Fibroblast of gingiva (primary cell): ENCODE data around the gene C16orf96.
"Not testable (repeated sequence)": the region's sequence is repeated elsewhere in the genome, so short reads cannot be mapped to it uniquely, and the experiment has no call there.

ENCODE experiments used
- DNase-seq: peaks from one replicate; pipeline ENCODE4 v3.0.0-alpha.2; 2011; ENCODE audit warnings: low read depth

The C16orf96 gene

DNA sequence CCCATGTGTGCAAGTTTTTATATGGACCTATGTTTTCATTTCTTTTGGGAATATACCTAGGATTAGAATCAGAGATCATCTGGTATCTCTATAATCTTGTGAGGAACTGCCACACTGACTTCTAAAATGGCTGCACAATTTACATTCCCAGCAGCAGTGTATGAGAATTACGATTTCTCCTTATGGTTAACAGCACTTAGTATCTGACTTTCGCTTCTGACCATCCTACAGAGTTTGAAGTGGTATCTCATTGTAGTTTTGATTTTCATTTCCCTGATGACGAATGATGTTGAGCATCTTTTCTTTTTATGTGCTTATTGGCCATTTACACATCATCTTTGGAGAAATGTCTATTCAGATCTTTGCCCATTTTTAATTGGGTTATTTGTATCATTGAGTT lies 10.0 kb downstream of the C16orf96 start:
- DNase-seq, result no peak

DNA sequence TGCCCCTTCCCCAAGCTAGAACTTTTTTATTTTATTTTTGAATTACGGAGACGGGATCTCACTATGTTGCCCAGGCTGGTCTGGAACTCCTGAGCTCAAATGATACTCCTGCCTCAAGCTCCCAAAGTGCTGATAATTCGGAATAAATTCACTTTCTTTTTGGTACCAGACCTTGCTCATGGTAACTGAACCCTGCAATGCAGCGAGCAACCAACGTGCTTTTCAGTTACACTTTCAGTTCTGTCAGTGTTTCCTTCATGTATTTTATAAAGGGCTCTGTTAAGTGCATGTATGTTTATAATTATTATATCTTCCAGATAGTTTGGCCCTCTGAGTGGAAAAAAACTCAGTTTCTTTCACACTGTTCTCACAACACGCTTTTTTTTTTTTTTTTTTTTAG lies 13.9 kb downstream of the C16orf96 start:
- DNase-seq, result no peak

DNA sequence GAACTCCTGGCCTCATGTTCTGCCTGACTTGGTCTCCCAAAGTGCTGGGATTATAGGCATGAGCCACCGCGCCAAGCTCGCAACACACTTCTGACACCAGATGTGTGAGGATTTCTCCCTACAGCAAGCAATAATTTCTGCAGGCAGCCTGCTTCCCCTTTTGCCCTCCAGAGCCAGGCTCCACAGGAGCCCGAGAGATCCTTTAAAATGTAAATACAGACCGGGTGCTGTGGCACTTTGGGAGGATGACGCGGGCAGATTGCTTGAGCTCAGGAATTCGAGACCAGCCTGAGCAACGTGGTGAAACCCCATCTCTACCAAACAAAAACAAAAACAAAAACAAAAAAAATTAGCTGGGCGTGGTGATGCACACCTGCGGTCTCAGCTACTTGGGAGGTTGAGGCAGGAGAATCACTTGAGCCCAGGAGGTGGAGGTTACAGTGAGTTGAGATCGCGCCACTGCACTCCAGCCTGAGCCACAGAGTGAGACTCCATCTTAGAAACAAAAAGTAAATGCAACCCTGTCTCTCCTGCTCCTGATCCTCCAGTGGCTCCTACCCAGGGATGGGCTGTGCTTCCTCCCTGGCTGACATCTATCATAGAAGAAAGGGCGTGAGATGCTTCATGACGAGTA lies 14.7 kb downstream of the C16orf96 start:
- no peak for DNase-seq

DNA sequence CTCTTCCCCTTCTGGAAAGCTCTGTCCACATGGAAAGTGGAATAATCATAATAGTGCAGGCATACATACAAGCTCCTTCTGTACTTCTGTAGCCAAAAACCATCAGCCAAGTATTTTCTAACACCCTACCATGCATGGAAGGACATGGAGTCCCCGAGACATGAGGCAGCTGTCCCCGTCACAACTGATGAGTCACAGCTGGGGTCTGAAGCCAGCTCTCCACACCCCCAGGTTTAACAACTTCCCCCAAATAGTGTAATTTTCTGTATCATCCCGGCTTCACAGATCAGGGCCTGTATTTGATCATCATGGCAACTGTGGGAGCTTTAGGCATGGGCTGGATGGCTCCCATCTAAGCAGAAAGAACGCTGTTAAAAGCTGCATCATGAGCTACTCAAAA lies 16.6 kb downstream of the C16orf96 start:
- DNase-seq, result no peak

DNA sequence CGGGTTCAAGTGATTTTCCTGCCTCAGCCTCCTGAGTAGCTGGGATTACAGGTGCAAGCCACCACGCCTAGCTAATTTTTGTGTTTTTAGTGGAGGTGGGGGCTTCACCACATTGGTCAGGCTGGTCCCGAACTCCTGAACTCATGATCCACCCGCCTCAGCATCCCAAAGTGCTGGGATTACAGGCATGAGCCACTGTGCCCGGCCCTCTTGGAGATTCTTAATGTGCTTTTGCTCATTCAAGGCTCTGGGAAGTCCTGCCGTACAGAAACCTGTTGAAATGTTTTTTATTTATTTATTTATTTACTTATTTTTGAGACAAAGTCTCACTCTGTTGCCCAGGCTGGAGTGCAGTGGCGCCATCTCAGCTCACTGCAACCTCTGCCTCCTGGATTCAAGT lies 17.8 kb downstream of the C16orf96 start:
- DNase-seq, result not testable (repeated sequence)

DNA sequence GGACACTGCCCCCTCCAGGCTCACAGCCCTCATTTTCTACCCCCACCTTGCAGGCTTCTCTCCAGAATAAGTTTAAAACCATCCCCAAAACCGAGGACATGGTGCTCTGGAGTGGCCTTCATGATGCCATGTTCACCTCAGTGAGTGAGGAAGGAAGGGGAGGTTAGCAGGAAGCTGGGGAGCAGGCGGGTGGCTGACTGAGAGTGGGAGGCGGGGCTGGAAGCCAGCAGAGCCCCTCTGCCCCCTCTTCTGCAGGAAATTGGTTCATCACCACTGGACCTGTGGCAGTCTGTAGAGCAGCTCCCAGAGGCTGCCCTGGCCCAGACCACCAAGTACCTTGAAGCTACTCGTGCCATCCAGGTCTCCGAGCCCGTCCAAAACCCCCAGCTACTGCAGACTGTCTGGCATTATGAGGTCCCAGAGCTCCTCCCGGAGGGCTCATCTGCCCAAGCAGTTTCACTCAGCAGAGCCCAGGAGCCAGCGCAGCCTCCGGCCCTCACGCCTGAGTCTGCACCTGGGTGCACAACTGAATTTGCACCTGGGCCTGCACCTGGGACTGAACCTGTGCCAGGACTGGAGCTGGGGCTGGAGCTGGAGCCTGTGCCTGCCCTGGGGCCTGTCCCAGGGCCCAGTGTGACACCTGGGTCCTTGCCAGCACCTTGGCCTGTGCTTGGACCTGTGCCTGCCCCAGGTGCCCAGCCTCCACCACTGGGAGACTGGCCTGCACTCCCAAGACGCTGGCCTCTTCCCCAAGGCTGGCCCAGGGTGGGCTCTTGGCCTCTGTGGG lies 19.0 kb downstream of the C16orf96 start:
- DNase-seq, result no peak

DNA sequence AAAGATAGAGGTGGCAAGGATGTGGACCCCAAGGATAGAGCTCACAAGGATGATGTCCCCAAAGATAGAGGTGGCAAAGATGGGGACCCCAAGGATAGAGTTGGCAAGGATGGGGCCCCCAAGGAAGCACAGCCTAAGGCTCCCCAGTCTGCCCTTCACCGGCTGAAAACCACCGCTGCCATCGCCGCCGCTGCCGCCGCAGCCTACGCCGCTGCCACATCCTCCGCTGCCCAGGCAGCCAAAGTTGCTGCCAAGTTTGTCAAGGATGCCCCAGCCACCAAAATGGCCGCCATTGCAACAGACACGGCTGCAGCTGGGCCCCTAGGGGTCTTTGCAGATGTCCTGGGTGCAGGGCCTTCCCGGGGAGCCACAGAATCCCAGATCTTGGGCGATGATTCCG lies 19.9 kb downstream of the C16orf96 start:
- DNase-seq, result no peak

DNA sequence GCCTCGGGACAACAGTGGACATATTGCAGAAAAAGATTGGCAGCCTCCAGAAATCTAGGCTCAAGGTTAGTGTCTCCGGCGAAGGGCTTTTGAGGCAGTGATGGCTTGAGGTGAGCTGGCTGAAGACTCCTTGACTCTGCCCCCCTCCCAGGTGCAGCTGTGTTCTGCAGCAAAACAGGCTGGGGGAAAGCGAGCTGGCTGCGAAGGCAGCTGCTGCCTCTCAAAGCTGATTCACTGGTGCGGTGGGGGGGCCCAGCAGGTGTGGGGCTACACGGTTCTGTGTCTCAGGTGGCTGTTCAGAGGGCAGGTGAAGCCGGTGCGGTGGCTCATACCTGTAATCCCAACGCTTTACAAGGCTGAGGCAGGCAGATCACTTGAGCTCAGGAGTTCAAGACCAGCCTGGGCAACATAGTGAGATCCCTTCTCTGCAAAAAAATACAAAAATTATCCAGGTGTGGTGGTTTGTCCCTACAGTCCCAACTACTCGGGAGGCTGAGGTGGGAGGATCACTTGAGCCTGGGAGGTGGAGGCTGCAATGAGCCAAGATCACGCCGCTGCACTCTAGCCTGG lies 22.9 kb downstream of the C16orf96 start:
- no peak for DNase-seq

DNA sequence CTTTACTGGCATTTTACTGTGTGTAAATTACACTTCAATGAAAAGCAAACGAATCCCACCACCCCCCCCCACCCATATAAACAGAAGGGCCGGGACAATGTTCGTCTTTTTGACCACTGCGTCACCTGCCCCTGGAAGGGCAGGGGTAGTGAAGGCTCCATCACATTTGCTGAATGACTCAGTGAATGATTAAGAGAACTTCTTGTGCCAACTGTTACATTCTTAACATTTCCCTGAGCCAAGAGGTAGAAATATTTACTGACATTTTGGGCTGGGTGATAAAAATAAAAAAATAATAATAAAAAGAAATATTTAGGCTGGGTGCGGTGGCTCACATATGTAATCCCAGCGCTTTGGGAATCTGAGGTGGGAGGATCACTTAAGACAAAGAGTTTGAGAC lies 24.1 kb downstream of the C16orf96 start:
- no peak for DNase-seq

DNA sequence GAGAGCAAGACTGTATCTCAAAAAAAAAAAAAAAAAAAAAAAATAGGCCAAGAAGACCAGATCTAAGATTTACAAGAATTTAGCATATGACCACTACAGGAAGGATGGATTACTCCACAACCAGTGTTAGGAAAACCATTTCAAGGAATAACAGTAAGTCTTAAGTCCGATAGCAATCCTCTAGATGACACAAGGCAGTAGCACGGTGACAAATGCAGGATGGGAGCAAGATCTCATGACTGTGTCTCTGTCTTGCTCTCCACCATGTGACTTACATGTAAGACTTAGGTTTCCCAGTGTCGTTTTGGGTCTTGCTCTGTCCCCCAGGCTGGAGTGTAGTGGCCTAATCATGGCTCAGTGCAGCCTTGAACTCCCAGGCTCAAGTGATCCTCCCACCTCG lies 27.8 kb downstream of the C16orf96 start:
- no peak for DNase-seq

DNA sequence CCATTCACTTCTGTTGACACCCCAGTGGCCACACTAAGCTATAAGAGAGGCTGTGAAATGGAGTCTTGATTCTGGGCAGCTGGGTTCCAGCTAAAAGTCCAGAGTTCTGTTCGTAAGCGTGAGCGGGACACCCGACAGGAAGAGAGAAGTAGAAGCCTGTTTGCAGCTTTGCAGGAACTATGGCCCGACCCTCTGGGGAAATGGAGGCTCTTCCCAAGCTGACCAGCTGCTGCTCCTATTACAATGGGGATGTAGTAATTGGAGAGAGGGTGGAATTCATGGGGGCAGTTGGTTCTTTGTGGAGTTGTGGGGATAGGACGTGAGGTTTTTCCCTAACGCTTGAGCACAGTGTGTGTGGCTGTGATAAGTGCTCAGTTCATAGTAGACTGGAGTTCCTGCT lies 30.2 kb downstream of the C16orf96 start:
- DNase-seq, result no peak

DNA sequence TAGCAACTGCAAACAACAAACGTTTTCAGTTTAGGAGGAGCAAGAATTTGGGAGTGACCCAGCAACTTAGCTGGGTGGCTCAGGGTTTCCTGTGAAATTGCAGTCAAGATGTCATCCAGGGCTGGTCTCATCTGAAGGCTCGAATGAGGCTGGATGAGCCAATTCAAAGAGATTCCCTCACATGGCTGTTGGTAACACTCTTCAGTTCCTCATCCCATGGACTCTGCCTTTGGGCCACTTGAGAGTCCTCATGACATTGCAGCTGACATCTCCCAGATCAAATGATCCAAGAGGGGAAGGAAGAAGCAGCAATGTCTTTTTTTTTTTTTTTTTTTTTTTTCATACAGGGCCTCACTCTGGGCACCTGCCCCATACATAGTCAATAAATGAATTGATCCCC lies 32.2 kb downstream of the C16orf96 start:
- DNase-seq, result no peak

DNA sequence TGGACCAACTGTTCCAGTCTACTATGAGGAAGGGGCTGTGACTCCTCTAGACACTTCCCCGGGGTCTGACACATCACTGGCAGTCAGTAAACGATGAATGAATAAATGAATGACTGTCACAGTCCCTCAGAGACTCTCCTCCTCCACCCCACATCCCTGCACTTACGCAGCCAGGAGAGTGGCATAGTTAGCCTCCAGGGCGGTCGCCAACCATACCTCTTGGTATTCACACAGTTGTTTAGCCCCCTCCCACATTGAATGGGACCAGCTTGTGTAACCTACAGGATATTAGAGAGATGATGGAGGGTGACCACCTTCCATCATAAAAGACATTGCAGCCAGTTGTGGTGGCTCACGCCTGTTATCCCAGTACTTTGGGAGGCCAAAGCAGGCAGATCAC lies 32.8 kb downstream of the C16orf96 start:
- DNase-seq, result no peak

DNA sequence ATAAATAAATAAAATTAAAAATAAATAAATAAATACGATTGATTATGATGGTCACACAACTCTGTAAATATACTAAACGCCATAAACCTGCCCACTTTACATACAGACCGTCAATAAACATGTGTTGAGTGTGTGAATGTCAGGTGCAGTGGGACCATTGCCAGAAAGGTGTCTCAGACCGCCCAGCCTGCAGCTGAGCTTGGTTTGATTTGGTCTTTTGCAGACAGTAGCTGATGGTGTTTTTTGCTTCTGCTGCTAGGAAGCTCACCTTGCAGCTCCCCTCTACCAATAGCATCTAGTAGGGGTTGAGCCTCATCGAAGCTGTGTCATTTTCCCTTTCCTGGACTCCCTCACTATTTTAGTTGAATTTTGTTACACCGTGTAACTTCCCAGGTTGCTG lies 35.1 kb downstream of the C16orf96 start:
- no peak for DNase-seq

DNA sequence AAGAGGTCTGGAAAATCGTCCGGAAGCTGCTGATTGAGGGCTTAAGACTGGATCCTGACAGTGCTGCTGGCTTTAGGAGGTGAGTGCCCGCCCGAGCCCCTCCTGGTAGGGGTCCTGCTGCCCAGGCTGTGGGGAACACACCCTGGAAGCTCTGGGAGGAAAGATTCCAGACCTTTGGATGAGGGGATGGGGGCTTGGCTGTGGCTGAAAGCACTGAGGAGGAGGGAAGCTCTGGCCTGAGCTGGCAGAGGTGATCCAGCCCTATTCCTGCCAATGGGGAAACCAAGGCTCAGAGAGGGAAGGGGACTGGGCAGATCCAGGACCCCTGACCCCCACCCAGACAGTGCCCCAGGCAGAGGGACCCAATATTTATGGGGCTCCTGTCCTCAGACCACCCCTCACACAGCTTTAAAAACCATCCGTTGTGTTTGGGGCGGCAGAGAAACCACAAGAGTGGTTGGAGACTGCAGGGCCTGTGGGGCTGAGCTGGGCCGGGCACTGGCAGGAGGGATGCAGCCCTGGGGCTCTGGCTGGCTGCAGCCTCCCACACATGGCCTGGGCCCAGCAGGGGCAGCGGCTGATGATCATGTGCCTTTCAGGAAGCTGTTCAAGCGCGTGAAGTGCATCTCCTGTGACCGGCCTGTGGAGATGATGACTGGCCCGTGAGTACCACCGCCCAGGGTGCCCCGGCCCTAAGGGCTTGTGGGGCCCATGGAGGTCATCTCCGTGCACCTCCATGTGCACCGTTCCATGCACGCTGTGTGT lies 35.7 kb downstream of the C16orf96 start:
- no peak for DNase-seq

DNA sequence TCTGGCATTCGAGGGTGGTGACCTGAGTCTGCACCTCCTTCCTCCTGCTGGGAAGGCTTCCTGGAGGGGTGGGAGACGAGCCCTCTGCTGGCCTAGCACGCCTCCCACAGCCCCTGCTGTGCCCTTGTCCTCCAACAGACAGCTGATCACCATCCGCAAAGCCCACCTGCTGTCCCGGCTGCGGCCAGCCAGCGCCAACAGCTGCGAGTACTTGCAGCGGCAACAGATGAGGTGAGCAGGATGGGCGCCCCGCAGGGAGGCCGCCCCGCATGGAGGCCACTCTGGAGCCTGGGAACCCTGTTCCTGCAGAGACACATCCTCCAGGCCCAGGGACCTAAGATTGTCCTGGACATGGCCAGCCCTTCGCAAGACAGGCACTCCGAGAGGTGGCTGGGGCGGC lies 36.9 kb downstream of the C16orf96 start:
- no peak for DNase-seq

DNA sequence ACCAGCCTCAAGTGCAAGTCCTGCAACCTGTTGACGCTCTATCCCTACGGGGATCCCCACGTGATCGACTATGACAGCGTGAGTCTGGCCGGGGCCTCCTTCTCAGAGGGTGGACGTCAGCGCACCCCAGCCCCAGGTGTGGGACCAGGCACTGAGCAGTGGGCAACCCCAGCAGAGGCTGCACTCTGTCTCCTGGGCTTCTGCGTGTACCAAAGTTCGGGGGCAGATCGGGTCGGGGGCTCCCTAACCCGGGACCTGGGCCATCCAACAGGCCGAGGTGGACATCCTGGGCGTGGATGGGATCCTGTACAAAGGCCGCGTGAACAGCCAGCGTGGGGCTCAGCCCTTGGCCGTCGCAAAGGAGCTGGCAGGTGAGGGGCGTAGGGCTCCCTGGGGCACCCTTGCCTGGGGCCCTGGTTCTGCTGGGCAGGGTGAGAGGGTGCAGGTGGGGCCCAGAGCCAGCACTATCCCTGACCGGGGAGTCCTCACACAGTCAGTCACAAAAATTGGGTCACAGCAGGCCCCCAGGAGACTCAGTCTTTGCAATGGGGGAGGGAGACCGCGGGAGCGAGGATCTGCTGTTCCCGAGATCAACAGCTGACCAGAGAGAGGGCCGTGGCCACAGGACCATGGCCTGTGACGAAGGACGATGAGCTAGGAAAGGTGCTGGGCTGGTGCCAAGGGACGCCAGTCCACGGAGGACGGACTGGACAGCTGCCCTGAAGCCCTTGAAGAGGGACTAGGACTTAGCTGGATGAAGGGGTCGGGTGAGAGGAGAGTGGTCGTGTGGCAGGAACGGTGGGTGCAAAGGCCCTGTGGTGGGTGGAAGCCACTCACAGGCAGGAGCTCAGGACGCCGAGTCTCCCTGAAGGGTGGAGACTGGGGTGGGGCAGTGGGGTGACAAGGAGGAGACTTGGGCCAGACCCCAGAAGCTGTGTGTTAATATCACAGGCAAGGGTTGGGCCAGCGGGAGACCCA lies 38.6 kb downstream of the C16orf96 start:
- DNase-seq, result no peak

DNA sequence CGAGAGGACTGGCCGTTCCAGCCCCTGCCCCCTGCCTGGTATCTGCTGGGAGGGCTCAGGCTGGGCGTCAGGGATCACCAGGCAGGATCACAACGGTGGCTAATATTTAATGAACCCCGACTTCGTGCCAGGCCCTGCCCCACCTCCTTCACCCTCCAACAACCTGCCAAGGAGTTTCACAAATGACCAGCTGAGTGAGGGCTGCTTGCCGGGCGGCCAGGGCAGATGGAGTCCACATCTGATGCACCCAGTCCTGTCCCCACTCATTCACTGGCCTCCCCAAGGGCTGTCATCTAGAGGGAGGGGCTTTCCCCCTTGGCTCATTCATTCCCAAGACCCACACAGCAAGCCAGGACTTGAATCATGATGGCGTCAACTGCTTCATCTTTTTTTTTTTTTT lies 41.0 kb downstream of the C16orf96 start:
- DNase-seq, result no peak

DNA sequence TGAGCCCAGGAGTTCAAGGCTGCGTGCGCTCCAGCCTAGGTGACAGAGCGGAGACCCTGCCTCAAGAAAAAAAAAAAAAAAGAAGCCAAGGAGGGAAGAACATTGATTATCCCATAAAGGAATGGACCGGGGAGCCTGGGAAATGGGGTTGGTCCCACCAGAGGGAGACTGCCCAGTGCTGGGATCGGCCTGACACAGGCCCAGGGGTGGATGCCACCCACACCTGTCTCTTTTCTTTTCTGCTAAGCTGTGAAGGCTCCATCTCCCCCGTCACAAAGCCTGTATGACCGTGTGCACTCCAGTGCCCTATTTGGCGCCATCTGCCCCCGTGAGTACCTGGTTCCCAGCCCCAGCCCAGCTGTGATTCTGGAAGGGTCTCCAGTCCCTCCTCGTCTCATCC lies 42.9 kb downstream of the C16orf96 start:
- DNase-seq, result no peak

DNA sequence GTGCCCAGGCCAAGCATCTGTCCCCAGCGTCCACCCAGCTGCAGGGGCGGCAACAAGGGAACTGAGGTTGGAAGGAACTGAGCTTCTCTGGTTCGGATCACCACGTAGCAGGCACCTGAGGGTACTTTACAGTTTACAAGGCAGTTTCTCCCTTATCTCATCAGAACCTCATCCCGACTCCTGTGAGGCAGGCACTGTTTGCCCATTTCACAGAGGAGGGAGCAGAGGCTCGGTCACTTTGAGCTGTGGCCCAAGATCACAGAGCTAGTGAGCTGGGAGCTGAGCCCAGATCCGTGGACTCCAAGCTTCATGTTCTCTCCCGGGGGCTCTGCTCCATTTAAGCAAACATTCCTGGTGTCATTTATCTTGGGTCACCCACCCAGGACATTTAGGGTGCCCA lies 43.4 kb downstream of the C16orf96 start:
- no peak for DNase-seq

DNA sequence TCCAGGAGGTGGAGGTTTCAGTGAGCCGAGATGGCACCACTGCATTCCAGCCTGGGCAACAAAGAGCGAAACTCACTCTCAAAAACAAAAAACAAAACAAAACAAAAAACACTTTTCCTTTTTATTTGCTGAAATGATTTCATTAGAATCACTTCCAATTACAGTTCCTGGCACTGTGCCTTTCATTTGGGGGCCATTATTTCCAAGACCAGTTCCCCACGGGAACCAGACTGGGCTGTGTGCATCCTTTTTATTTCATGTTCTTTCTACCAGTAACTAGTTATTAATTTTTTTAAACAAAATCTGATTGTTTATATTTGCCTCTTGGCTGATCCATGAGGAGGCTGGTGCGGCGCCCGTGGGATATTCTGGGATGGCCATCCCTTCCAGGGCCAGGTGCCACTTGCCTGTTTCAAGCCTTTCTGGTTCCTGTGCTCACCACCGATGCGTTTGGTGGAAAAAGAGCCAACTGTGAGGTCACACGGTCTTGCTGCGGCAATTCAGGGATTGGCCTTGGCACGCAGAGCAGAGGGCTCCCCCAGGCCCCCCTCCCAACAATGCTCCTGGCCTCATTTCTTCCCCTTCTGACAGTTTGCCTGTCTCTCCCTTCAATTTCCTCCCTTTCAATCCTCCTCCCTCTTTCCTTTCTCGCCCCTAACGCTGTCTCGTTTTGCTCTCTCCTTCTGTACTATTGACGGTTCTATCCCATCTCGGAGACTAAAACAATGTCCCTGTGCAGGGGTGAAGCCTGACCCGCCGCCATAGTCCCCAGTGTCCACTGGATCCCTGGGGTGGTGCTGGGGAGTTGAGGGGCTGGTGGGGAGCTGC lies 45.1 kb downstream of the C16orf96 start:
- DNase-seq, result no peak
